HG02981 (cell line): Measurements from ENCODE around the gene RPS18.

Experiments
- ATAC-seq: cut with Tn5 transposase; IDR thresholded peaks from one replicate; pipeline ENCODE4 v1.9.1; 2021; ENCODE audit warnings: mild to moderate bottlenecking, moderate library complexity; ENCODE audit not compliant: unreplicated experiment

The RPS18 gene

DNA sequence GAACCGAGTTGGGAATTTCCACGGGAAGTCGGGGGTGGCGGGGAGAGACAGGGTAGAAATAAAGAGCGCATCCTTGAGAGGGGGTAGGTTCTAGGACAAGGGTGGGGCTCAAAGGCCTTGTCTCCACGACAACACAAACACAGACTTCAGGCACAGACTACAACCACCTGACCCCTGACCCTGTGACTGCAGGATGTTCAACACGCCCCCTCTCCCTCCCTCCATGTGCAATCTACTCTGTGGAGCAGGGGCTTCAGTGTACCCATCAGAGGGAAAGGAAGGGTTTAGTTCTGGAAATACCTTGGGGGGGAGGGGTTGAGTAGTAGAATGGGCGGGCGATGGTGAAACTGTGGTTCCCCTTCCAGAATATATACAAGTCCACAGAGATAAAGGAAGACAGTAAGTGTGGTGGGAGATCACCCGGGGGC lies 42.7 kb downstream of the RPS18 start:
- ATAC-seq: no peak

DNA sequence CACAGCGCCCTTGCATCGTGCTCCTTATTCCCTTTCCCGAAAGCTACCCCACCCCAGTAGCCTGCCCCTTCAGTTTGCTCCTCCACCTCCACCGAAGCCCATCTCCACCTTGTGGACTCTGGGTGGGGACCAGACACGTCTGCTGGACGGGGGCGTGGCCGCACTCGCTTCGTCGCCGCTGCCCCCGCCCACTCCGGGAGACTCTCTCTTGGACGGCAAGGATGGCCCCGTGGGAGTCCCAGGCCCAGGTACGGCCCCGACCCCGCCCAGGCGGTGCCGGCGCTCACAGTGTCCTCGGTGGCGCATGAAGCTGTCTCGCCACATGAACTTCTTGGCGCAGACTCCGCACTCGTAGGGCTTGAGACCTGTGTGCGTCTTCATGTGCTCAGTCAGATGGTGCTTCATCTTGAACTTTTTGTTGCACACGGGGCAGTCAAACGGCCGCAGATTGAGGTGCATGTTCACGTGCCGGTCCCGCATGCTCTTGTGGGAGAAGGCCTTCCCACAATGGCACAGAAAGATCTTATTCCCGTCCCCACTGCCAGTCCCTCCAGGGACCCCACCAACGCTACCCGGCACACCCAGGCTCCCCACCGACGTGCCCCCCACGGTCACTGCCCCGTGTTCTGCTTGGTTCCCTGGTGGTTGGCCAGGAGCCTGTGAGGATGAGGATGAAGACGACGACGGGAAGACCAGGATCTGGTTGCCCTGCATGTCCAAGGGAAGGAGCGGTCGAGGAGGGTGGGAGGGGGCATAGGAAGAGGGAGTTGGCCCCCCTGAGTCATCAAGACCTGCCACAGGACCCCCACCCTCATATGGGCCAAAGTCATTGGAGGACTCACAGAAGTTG lies 43.3 kb downstream of the RPS18 start:
- ATAC-seq: no peak

DNA sequence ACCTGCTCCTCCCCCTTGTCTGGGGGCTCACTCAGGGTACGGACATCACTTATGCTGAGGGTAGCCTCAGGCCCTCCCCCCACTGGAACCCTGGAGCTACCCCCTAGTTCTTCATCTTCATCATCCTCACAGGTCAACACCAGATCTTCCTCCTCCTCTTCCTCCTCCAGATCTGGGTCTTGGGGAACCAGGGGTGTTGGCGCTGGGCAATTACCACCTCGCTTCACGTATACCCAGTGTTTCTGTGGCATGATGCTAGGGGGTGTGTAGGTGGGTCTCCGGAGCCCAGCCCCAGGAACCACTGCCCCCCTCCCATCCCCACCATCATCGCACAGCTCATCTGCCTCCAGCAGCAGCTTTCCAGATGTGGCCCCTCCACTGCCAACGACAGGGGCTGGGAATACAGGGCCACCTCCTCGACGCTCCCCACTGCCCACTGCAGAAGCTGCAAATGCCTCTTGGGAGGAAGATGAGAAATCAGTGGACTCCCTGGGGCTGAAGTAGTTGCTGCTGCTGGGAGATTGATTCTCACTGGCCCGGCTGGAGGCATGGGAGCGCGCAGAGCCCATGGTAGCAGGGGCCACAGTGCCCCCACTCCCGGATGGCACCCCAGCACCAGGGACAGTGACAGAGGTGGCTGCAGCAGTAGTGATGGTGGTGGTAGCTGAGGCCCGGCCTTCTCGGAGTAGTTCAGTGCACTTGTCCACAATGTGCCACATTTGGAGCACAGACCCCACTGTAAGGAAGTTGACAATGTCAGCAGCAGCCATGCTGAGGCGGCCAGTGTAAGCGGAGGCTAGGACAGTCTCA lies 44.1 kb downstream of the RPS18 start:
- ATAC-seq: no peak

DNA sequence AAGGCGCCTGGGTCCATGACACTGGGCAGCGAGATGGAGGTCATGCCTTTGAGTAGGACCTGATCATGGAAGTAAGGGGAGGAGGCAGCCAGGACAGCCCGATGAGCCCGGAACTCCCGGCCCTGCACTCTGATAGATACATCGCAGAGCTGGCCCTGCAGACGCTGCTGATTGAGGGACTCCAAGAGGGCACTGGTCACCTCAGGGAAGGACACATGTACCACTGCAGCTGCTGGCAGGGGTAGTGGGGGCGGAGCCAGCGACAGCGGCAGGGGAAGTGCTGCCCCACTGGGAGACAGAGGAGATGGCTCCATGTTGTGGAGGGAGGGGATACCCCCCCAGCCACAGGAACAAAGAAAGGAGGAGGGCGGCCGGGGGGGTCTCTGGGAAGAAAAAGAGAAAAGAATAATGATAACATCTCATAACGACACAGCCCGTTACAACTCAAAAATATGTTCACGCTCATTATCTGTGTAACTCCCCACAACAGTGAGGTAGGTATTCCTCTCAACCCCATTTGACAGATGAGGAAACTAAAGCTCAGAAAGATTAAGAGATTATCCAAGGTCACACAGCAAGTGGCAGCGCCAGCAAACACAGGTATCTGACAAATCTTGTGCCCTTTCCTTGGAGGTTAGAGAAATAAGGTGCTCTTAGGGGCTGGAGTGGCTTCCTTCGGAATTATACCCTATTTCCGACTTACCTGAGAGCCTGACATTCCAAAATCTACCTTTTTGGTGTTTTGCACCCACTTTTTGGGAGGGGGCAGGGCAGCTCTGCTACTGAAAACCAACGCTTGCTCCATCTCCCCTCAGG lies 44.9 kb downstream of the RPS18 start:
- no peak for ATAC-seq

DNA sequence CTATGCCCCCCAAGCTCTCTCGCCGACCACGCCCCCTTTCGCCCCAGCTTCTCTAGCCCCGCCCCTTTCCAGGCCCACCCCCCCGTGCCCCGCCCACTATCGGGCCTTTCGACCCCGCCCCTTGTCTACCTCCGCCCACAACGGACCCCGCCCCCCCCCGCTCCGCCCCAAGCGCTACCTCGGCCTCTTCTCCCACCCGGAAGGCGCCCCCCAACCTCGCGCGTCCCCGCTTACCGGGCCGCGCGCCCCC lies 45.5 kb downstream of the RPS18 start:
- no peak for ATAC-seq

DNA sequence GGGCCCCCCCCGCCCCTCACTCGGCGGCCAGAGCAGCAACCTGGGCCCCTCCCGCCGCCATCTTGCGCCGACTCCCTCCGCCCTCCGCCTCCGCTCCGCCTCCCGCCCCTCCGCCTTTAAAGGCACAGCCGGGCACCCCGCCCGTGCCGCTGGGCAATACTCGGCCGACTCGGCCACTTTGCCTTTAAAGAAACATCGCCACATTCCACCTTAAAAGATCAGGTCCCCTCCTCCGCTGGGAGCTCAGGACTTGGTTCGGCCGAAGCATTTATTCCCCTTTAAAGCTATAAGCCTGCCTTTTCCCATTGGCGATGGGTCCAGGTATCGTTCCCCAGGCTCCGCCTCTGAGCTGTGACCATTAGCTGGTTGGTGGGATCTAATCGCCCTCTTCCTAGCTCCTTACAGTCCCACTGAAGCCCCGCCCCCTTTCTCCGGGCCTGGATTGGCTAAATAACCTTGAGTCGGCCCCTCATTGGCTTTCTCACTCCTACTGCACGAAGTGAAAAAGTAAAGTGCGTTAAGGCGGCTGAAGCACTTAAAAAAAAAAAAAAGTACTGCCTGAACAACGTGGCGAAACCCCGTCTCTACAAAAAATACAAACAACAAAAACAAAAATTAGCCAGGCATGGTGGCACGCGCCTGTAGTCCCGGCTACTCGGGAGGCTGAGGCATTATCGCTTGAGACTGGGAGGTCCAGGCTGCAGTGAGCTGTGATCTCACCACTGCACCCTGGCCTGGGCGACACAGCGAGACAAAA lies 46.0 kb downstream of the RPS18 start, which contains the start of gene ZBTB22:
TSS of gene ZBTB22 (minus strand) at position 76 of the 757 bp plus-strand sequence. CDS start 828 bp downstream, outside the sequence.
- peak; percentile 46 for ATAC-seq

DNA sequence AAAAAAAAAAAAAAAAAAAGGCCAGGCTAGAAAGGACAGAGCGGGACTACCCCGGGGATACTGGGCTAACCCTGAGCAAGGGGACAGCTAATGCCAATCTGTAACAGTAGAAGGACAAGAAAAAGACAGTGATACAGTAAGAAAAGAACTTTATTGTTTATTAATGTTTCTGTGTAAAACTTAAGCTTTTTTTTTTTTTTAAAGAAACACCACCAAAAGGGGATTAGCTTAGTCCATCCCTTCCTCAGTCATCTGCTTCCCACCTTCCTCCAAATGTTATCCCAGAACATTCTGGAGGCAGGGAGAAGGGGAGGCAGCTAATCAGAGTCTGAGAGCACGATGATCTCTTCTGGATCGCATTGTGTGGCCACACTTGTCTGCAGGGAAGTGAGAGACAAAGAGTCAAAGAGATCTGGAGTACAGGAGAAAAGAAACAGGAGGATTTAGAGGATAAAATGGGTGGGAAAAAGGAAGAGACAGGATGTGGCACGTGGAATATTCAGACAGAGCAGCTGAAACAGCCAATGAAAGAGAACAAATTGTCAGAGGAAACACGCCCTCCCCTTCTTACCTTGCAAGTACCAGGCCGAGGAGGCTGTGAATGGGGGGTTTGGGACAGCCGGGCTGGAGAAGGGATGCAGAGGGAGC lies 46.7 kb downstream of the RPS18 start:
- no peak for ATAC-seq

DNA sequence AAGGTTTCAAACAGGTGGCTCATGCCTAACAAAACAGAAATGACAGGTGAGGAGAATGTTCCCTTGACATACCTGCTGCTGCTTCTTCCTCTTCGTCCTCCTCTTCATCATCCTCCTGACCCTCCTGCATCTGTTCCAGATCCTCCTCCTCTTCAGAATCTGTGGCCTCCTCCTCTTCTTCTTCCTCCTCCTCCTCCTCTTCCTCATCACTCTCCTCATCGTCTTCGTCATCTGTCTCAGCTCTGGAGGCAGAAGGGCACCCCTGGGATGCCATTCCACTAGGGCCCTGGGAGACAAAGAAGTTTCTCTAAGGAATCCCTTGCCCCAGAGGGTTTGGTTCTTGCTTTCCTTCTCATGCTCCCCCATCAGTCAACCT lies 48.1 kb downstream of the RPS18 start:
- ATAC-seq: no peak

DNA sequence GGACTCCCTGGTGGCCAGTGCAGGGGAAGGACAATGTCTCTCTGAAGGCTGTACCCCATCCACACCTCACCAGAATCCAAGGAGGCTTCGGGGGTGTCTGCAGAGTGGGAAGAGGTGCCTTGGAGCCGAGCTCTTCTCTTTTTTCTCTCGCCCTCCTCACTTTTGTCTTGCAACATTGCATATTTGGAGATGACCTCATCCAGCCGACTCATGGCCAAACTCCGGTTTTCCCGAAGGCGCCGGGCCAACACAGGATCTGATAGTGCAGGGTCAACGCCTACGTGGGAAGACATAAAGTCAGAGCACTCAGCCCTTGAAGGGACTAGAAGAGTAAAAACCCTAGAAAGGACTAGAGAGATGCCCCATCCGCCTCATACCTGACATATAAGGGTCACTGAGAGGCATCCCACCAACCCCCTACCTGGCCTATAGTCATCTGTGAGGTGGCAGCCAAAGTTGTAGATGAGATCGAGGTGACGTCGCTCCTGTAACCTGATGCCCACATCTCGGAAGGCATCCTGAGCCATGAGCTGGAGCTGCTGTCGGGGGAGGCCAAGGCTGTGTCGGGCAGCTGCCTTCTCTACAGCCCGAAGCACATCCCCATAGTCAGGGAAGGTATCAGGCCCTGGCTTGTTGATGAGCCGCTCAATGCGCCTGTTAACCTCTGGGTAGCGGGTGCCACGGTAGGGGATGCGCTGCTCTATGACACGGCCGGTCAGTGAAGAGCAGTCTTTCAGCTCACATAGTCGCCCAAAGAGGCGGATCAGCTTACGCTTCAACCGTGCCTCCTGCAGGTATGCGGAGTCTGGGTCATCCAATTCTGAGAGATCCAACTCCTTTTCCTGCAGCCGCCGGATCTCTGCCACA lies 48.7 kb downstream of the RPS18 start:
- no peak for ATAC-seq

DNA sequence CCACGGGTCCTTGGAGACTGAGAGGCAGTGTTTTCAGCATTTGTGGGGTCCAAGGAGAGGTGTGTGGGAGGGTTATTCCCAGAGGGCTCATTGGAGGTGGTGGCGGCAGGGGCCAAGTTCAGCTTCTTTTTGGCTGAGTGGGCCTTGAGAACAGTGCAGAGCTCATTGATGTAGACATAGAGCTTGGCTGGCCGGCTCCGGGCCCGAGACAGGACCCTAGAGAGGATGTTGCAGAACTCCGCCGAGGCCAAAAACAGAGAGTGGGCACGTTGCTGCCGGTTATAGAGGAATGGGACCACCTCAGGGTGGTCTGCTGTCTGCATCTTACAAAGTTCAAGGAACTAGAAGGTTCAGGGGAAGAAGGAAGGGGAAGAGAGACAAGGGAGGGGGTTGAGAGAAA lies 49.4 kb downstream of the RPS18 start:
- no peak for ATAC-seq

DNA sequence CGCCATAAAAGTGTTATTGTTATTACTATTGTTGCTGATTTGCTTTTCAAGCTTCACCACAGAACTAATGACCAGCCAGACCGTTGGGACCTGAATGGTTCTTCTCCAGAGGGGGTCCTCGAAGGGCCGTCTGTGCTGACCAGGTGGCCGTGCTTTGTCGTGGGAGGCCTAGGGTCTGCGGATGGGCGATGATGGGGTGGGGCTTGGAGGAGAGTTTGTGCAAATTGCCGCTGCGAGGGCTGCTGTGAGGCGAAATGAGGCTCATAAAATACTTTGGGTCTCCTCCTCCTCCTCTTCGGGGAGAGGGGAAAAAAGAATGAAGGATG lies 51.7 kb downstream of the RPS18 start:
- ATAC-seq: no peak

DNA sequence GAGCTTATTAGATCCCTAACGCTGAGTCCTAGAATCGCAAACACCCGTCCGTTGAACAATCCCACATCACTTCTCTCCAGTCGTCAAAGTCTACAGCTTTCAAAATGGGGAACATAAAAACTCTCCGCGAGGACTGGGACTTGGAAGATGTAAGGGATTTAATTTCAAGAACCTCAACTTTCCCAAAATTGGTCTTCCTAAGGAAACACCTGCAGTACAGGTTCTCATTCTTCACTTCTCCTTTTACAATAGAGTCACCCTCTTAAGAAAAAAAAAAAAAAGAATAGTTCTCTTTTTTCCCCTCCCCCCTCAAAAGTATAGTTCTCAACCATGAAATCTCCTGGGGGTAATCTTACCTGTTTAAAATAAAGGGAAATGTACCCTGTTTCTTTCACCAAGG lies 52.2 kb downstream of the RPS18 start:
- no peak for ATAC-seq
